Transverse colon (tissue), 4 donors: ENCODE data around the gene PSMB7. TPM values are rescaled to one million over a fixed set of nuclear protein-coding genes. Genes with fewer than 3 reads are reported as not detected.

Experiments used
- DNase-seq: peaks from one replicate; pipeline ENCODE4 v3.0.0-alpha.2; 2019
- H3K27ac ChIP-seq, 4 donors: fragments of 200-600 bp; sonication (generic); 2 replicates each; pipeline ENCODE4 v1.5.1; 2016 to 2018; ENCODE audit warnings: inconsistent platforms in 4 of 4
- H3K27me3 ChIP-seq: fragments of 200-600 bp; sonication (generic); 2 replicates; pipeline ENCODE4 v1.5.1; 2017; ENCODE audit warnings: inconsistent platforms
- H3K36me3 ChIP-seq, 4 donors: fragments of 200-600 bp; sonication (generic); 2 replicates each; pipeline ENCODE4 v1.5.1; 2017 to 2019; ENCODE audit warnings: inconsistent platforms in 4 of 4
- H3K4me1 ChIP-seq, 4 donors: fragments of 200-600 bp; sonication (generic); 2 replicates each; pipeline ENCODE4 v1.5.1; 2017 to 2020; ENCODE audit warnings: inconsistent platforms in 4 of 4
- H3K4me3 ChIP-seq, 4 donors: fragments of 200-600 bp; sonication (generic); 1 replicate in 1 of 4; 2 replicates in 3 of 4; pipeline versions ENCODE4 v1.5.1 to v1.6.1; 2017 to 2019; ENCODE audit warnings: inconsistent platforms in 4 of 4
- H3K9me3 ChIP-seq, 2 donors: fragments of 200-600 bp; sonication (generic); 2 replicates each; pipeline ENCODE4 v1.5.1; 2017 to 2019; ENCODE audit warnings: inconsistent platforms in 2 of 2
- EP300 ChIP-seq: sonication (generic); formaldehyde crosslinking; IDR thresholded peaks from one replicate; pipeline ENCODE4 v1.6.1; 2017; ENCODE audit warnings: antibody characterized with exemption, low read depth
- POLR2A ChIP-seq: fragments of 450-650 bp; IDR thresholded peaks from one replicate; pipeline ENCODE4 v1.6.1; 2016; ENCODE audit warnings: antibody characterized with exemption, mild to moderate bottlenecking, moderate library complexity
- POLR2AphosphoS5 ChIP-seq, 3 donors: sonication (generic); formaldehyde crosslinking; IDR thresholded peaks; one replicate each; pipeline ENCODE4 v1.6.1; 2016; ENCODE audit warnings: antibody characterized with exemption in 3 of 3
- WGBS, 2 donors: methylation state at CpG; one replicate each; pipeline ENCODE4 v1.1.5; 2018; ENCODE audit warnings: low coverage in 1 of 2; 5-methylcytosine and 5-hydroxymethylcytosine counted together
- in situ Hi-C, 4 donors: fragments of 200-750 bp; cut with MboI; loops; one replicate each; pipeline versions ENCODE4 v1.15.0 to v1.15.1; 2017; ENCODE audit warnings: low sequenced_read_pairs in 3 of 4, low pct_ligation_motif_present in 1 of 4, low pct_unique_long_range_greater_than_20kb in 1 of 4
- intact Hi-C: fragments of 100-400 bp; cut with DNase I; formaldehyde crosslinking; loops from one replicate; pipeline ENCODE4 v1.15.1; 2023; ENCODE audit warnings: low total_unique reads
- total RNA-seq, 4 donors: library from RNA; depleted of rRNA; stranded (reverse); fragments of >200 nt; gene quantifications; one replicate each; pipeline ENCODE4 v1.1.0, GENCODE V29; 2016
- TF ChIP-seq, protein P1 (sequence below), 5 experiments: fragments of 200-600 bp in 3 of 5; fragments of 450-650 bp in 2 of 5; sonication (generic) in 3 of 5; IDR thresholded peaks; 1 replicate in 2 of 5; 2 replicates in 3 of 5; pipeline ENCODE4 v1.5.1; 2016 to 2017; ENCODE audit warnings: antibody characterized with exemption in 5 of 5, inconsistent platforms in 3 of 5, mild to moderate bottlenecking in 2 of 5, moderate library complexity in 1 of 5

The PSMB7 gene
- total RNA-seq, 4 donors from 2014 or later = 11.6 to 136 (median 51.6) TPM

DNA sequence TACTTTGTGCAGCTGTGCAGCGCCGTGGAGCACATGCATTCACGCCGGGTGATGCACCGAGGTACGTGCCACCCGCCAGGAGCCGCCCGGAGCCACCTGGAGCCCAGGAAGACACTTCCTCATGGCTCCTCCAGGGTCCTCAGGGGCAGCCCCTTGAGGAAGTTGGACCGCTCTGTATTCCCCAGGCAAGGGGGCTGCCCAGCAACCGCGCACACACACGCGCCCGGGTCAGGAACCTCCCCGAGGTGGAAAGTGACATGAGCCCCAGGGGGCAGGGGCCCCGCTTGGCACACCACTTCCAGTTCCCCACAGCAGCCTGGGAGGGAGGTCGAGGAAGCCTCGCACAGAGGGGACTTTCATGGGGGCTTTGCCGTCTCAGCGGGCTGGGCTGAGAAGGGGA lies 88.9 kb downstream of the PSMB7 start:
- peaks cover 0 to 23% (median 11%) of the 10 kb centered on the region in 4 donors for H3K36me3 ChIP-seq
- H3K27ac ChIP-seq = no peak overlapping the region
- H3K4me1 ChIP-seq = no peaks in the 10 kb centered on the region
- H3K4me3 ChIP-seq = no peak overlapping the region
- in situ Hi-C loops = no loop called here
- TF ChIP-seq EP300 (no peak), POLR2AphosphoS5 (IDR thresholded peaks at IDR 0.05) (no peak), POLR2A (no peak)
- TF ChIP-seq, protein P1, sequence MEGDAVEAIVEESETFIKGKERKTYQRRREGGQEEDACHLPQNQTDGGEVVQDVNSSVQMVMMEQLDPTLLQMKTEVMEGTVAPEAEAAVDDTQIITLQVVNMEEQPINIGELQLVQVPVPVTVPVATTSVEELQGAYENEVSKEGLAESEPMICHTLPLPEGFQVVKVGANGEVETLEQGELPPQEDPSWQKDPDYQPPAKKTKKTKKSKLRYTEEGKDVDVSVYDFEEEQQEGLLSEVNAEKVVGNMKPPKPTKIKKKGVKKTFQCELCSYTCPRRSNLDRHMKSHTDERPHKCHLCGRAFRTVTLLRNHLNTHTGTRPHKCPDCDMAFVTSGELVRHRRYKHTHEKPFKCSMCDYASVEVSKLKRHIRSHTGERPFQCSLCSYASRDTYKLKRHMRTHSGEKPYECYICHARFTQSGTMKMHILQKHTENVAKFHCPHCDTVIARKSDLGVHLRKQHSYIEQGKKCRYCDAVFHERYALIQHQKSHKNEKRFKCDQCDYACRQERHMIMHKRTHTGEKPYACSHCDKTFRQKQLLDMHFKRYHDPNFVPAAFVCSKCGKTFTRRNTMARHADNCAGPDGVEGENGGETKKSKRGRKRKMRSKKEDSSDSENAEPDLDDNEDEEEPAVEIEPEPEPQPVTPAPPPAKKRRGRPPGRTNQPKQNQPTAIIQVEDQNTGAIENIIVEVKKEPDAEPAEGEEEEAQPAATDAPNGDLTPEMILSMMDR (IDR thresholded peaks at IDR 0.05) = no peak
- intact Hi-C loops = no loop called here
- no peaks in the 10 kb centered on the region for H3K27me3 ChIP-seq
- H3K9me3 ChIP-seq = no peaks in the 10 kb centered on the region
- no peak for DNase-seq
- 91% methylated on average over 20 of the region's 21 CpGs; no CpG with 5 or more reads in 1 of the 2 donors for WGBS, 2 donors

DNA sequence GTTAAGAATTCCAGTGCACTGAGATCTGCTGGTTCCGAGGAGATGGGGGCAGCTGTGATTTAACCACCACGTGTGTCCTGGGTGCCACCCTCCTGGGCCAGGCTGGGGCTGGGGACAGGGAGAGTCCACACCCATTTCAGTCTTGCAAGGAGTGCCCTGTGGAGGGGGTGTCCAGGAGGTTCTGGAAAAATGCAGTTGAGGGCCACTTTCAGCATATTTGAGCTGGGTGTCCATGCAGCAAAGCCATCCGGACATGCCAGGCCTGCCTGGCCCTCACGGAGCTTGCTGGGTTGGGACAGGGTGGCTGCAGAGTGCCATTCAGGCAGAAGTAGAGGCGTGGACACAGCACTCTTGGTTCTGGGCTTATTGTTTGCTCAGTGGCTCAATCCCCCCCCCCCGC lies 89.4 kb downstream of the PSMB7 start:
- H3K36me3 ChIP-seq = peaks cover 0 to 25% (median 12%) of the 10 kb centered on the region in 4 donors
- TF ChIP-seq POLR2AphosphoS5 (IDR thresholded peaks at IDR 0.05) (no peak), EP300 (no peak), POLR2A (no peak)
- TF ChIP-seq, protein P1 (IDR thresholded peaks at IDR 0.05) = no peak
- no peak overlapping the region for H3K27ac ChIP-seq
- intact Hi-C loops (no loop called here), in situ Hi-C loops (no loop called here)
- no peak for DNase-seq
- H3K27me3 ChIP-seq = no peaks in the 10 kb centered on the region
- H3K9me3 ChIP-seq = no peaks in the 10 kb centered on the region
- 92 to 100% methylated on average over 2 to 6 of the region's 6 CpGs for WGBS, 2 donors
- no peak overlapping the region for H3K4me3 ChIP-seq
- no peaks in the 10 kb centered on the region for H3K4me1 ChIP-seq

DNA sequence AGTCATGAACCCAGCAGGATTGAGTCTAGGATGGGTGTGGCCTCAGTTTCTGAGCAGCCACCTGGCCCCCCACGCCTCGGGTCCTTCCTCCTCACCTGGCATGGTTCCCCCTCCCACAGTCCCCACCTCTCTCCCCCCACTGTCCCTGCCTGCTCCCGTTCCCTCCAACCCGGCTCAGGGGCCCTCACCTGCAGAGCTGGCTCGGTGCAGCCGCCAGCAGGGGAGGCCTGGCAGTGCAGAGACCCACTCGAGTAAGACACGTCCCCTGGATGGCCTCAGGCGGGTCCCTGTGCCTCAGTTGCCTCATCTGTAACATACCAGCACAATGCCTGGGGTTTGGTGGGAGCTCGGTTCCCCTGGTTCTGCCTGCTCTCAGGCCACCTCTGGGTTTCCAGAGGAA lies 91.3 kb downstream of the PSMB7 start:
- intact Hi-C loops (no loop called here), in situ Hi-C loops (no loop called here)
- no peak for DNase-seq
- Histone ChIP-seq H3K4me1 (no peaks in the 10 kb centered on the region), H3K4me3 (no peak overlapping the region), H3K9me3 (no peaks in the 10 kb centered on the region), H3K27me3 (no peaks in the 10 kb centered on the region), H3K27ac (no peak overlapping the region), H3K36me3 (peaks cover 0 to 23% (median 7%) of the 10 kb centered on the region in 4 donors)
- TF ChIP-seq POLR2A (no peak), POLR2AphosphoS5 (IDR thresholded peaks at IDR 0.05) (no peak), EP300 (no peak)
- TF ChIP-seq, protein P1 (IDR thresholded peaks at IDR 0.05) = no peak
- 92% methylated on average over 10 of the region's 10 CpGs; no CpG with 5 or more reads in 1 of the 2 donors for WGBS, 2 donors

DNA sequence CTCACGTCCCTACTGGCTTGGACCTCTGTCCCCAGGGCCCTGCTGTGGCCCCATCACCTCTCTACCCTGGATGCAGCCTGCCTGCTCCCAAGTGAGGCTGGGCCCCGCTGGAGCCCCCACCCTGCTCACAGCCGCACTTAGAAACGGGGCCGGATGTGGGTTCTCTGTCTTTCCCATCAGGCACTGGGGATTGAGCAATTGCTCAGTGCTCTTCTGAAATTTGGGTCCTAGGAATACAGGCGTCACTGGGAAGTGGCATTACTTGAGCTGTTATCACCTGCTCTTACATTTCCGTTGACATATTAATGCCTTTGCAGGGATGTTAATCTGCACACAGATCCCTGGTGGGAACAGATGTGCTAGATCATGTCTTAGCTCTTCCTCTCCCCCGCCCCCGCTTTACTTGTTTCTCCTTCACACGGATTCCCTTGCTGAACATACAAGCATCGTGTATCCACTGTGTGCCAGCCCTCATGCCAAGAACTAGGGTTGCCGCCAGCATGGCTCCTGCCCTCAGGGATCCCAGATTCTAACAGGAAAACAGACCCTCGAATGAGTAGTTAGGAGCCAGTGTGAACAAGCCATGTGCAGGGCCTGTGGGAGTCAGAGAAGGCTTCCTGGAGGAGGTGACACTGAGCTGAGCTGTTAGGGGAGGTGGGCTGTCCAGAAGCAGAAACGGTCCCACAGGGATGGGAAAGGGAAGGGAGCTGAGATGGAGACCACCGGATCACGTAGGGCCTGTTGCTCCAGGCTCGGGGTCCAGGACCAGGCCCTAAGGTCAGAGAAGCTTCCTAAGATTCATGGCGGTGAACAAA lies 92.4 kb downstream of the PSMB7 start:
- no peak for DNase-seq
- H3K36me3 ChIP-seq = peaks cover 0 to 15% (median 7%) of the 10 kb centered on the region in 4 donors
- H3K27me3 ChIP-seq = no peaks in the 10 kb centered on the region
- TF ChIP-seq, protein P1 (IDR thresholded peaks at IDR 0.05) = no peak
- TF ChIP-seq POLR2A (no peak), POLR2AphosphoS5 (IDR thresholded peaks at IDR 0.05) (no peak), EP300 (no peak)
- intact Hi-C loops = no loop called here
- no peak overlapping the region for H3K27ac ChIP-seq
- H3K9me3 ChIP-seq = no peaks in the 10 kb centered on the region
- in situ Hi-C loops = no loop called here
- H3K4me1 ChIP-seq = no peaks in the 10 kb centered on the region
- 90 to 94% methylated on average over 7 to 18 of the region's 18 CpGs for WGBS, 2 donors
- no peak overlapping the region for H3K4me3 ChIP-seq
